GM12891 (cell line): ENCODE results near the gene INHBE.

Experiments
- PAX5 ChIP-seq: IDR thresholded peaks from 2 replicates; pipeline ENCODE4 v1.6.1; 2011; ENCODE audit warnings: low read length, moderate library complexity, mild to moderate bottlenecking; ENCODE audit not compliant: insufficient read depth, severe bottlenecking
- POLR2A ChIP-seq: IDR thresholded peaks from 2 replicates; pipeline ENCODE4 v1.6.1; 2011; ENCODE audit warnings: low read depth, low read length, control low read depth
- POLR2AphosphoS5 ChIP-seq: IDR thresholded peaks from 2 replicates; pipeline ENCODE4 v1.6.1; 2011; ENCODE audit warnings: low read depth, low read length, control low read depth
- SPI1 ChIP-seq: IDR thresholded peaks from 2 replicates; pipeline ENCODE4 v1.6.1; 2011; ENCODE audit warnings: low read depth, low read length, control low read depth
- TAF1 ChIP-seq: IDR thresholded peaks from 2 replicates; pipeline ENCODE4 v1.6.1; 2011; ENCODE audit warnings: low read depth, low read length, control low read depth

DNA sequence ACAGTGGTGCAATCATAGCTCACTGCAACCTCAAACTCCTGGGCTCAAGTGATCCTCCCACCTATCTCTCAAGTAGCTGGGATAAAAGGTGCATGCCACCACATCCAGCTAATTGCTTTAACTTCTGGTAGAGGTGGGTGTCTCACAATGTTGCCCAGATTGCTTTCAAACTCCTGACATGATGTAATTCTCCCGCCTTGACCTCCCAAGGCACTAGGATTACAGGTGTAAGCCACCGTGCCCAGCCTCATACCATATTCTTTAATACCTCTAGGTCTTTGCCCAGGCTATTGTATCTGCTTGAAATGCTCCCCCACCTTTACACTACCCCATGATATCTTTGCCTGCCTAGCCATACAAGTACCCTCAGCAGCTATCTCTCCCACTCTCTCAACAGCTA lies 35.6 kb upstream of the INHBE start:
- TF ChIP-seq POLR2A, result no peak
- no peak for TF ChIP-seq POLR2AphosphoS5
- TF ChIP-seq SPI1, result no peak
- TF ChIP-seq PAX5, result no peak
- TF ChIP-seq TAF1, result no peak
